Measurements from ENCODE around the gene BCL2A1.
A peak's percentile ranks its signal among the peaks of the same experiment; 100 is the strongest.

Gene BCL2A1

DNA sequence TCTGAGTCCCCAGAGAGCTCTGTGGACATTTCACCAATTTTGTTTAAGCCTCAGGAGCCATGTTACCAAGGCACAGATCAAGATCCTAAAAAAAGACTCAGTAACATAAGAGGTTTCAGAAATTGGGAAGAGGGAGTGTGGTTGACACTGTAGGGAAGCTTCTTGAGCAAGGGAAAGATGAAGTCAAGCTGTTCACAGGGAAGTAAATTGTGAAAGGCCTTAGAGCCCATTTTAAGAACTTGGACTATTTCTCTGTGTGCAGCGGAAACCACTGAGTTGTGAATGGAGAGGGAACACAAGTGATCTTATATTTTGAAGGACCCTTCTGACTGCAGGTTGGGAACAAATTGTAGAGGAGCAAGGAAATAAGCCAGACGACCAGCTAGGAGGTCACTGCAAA, 18.7 kb downstream of the BCL2A1 start:
- peak overlapping the region; percentile 12 to 34 for H3K4me3 ChIP-seq (ENCODE audit: low read depth in 1 of 2, low read length in 1 of 2)
- H3K9me3 ChIP-seq, result no peaks in the 10 kb centered on the region
- no peaks in the 10 kb centered on the region for H3K27me3 ChIP-seq
- H3K4me1 ChIP-seq (ENCODE audit: control insufficient read depth in 1 of 2, insufficient read depth in 1 of 2, low read depth in 1 of 2, low read length in 1 of 2), result peaks cover 80 to 81% of the 10 kb centered on the region in 2 experiments
- H3K36me3 ChIP-seq, result no peaks in the 10 kb centered on the region
- H3K27ac ChIP-seq, result peak overlapping the region; percentile 84
- TF ChIP-seq, protein P1, sequence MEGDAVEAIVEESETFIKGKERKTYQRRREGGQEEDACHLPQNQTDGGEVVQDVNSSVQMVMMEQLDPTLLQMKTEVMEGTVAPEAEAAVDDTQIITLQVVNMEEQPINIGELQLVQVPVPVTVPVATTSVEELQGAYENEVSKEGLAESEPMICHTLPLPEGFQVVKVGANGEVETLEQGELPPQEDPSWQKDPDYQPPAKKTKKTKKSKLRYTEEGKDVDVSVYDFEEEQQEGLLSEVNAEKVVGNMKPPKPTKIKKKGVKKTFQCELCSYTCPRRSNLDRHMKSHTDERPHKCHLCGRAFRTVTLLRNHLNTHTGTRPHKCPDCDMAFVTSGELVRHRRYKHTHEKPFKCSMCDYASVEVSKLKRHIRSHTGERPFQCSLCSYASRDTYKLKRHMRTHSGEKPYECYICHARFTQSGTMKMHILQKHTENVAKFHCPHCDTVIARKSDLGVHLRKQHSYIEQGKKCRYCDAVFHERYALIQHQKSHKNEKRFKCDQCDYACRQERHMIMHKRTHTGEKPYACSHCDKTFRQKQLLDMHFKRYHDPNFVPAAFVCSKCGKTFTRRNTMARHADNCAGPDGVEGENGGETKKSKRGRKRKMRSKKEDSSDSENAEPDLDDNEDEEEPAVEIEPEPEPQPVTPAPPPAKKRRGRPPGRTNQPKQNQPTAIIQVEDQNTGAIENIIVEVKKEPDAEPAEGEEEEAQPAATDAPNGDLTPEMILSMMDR (IDR thresholded peaks at IDR 0.05), result no peak

DNA sequence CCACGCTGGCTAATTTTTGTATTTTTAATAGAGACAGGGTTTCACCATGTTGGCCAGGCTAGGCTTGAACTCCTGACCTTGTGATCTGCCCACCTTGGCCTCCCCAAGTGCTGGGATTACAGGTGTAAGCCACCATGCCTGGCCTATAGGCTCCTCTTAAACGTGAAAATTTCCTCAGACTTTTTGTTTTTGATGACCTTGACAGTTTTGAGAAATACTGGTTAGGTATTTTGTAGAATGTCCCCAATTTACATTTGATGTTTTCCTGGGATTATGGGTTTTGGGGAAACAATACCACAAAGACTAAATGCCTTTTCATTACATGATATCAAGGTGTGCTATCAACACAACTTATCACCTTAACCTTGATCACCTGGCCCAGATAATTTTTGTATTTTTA, 20.7 kb downstream of the BCL2A1 start:
- no peak overlapping the region for H3K4me3 ChIP-seq (ENCODE audit: low read depth in 1 of 2, low read length in 1 of 2)
- TF ChIP-seq, protein P1 (IDR thresholded peaks at IDR 0.05), result no peak

DNA sequence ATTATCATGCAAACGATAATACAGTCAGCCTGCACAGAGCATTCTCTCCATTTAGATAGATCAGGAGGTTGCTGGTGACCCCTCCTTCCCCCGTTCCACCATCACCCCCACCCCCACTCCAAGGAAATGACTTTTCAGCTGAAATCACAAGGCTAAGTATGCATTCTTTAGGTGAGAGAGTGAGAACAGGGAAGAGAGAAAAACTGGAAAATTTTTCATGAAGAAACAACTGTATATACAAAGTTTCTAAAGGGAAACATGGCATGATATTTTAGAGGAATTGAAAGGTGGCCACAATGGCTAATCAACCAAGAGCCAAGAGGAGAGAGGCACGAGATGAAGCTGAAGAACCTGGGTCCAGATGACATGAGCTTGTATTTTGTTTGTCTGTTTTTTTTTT, 22.2 kb downstream of the BCL2A1 start:
- TF ChIP-seq, protein P1 (IDR thresholded peaks at IDR 0.05), result no peak
- H3K4me3 ChIP-seq (ENCODE audit: low read depth in 1 of 2, low read length in 1 of 2), result peak overlapping the region in 1 of 2 experiments; percentile 14
- no peaks in the 10 kb centered on the region for H3K27me3 ChIP-seq
- no peaks in the 10 kb centered on the region for H3K9me3 ChIP-seq
- peak overlapping the region; percentile 83 for H3K27ac ChIP-seq
- H3K36me3 ChIP-seq, result no peaks in the 10 kb centered on the region
- H3K4me1 ChIP-seq (ENCODE audit: control insufficient read depth in 1 of 2, insufficient read depth in 1 of 2, low read depth in 1 of 2, low read length in 1 of 2), result peaks cover 56 to 59% of the 10 kb centered on the region in 2 experiments

More for the DNA sequence above, 20.7 kb downstream of the BCL2A1 start:
- Histone ChIP-seq H3K36me3 (no peaks in the 10 kb centered on the region), H3K9me3 (no peaks in the 10 kb centered on the region), H3K27me3 (no peaks in the 10 kb centered on the region), H3K27ac (no peak overlapping the region), H3K4me1 (ENCODE audit: control insufficient read depth in 1 of 2, insufficient read depth in 1 of 2, low read depth in 1 of 2, low read length in 1 of 2) (peaks cover 71 to 74% of the 10 kb centered on the region in 2 experiments)

DNA sequence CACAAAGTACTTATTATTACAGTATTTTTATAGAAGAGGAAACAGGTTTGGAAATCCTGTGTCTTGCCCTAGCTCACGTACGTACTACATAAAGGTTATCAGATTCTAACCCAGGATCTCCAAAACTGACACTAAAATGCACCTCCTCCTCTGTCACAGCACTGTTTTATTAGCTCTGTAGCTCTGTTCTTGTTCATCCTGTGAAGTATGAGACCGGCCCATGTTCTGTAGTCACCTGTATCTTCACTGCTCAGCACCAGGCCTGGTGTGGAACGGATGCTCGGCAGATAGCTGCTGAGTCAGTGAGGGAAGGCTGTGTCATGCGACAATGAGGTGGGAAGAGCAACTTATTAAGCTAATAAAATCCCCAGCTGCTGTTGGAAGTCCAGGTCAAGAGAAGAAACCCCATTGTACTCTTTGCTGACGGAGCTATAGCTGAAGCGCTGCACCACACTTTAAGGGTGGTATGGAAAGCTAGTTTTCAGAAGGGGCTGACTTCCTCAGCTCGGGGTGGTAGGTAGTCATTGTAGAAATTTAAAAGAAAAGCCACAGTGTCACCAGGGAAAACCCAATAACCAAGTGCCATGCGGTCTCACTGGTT, 22.8 kb downstream of the BCL2A1 start:
- H3K9me3 ChIP-seq, result no peaks in the 10 kb centered on the region
- no peaks in the 10 kb centered on the region for H3K27me3 ChIP-seq
- TF ChIP-seq, protein P1 (IDR thresholded peaks at IDR 0.05), result no peak
- H3K36me3 ChIP-seq, result no peaks in the 10 kb centered on the region
- H3K4me3 ChIP-seq (ENCODE audit: low read depth in 1 of 2, low read length in 1 of 2), result peak overlapping the region; percentile 14 to 32
- H3K27ac ChIP-seq, result peak overlapping the region; percentile 83
- peaks cover 50 to 53% of the 10 kb centered on the region in 2 experiments for H3K4me1 ChIP-seq (ENCODE audit: control insufficient read depth in 1 of 2, insufficient read depth in 1 of 2, low read depth in 1 of 2, low read length in 1 of 2)

DNA sequence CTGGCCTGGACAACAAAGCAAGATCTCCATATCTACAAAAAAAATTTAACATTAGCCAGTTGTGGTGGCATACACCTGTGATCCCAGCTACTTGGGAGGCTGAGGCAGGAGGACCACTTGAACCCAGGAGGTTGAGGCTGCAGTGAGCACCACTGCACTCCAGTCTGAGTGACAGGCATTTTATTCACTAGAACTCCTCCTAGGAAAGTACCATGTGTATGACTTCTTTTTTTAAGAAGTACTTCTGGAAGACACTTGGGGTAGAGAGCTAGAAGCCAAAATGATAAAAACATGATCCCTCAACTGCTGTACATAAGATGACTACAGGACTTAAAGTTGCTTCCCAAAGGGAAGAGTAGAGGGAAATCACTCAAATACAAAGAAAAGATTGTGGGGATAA, 24.0 kb downstream of the BCL2A1 start:
- TF ChIP-seq, protein P1 (IDR thresholded peaks at IDR 0.05), result no peak

More for the DNA sequence above, 24.0 kb downstream of the BCL2A1 start:
- no peaks in the 10 kb centered on the region for H3K9me3 ChIP-seq
- H3K36me3 ChIP-seq, result no peaks in the 10 kb centered on the region
- H3K27ac ChIP-seq, result peak overlapping the region; percentile 83
- H3K4me3 ChIP-seq (ENCODE audit: low read depth in 1 of 2, low read length in 1 of 2), result no peak overlapping the region
- peaks cover 38 to 42% of the 10 kb centered on the region in 2 experiments for H3K4me1 ChIP-seq (ENCODE audit: control insufficient read depth in 1 of 2, insufficient read depth in 1 of 2, low read depth in 1 of 2, low read length in 1 of 2)
- no peaks in the 10 kb centered on the region for H3K27me3 ChIP-seq
